Fibroblast of pulmonary artery (primary cell): ENCODE measurements around the gene AKR7A3.

ENCODE experiments used
- DNase-seq: peaks from one replicate; pipeline ENCODE4 v3.0.0-alpha.2; 2010; ENCODE audit warnings: low read depth
- H3K4me3 ChIP-seq: replicated peaks from 2 replicates; pipeline ENCODE4 v1.5.1; 2011; ENCODE audit warnings: low read depth, mild to moderate bottlenecking, control low read depth, low read length, moderate library complexity
- CTCF ChIP-seq: IDR thresholded peaks from 2 replicates; pipeline ENCODE4 v1.5.1; 2011; ENCODE audit warnings: mild to moderate bottlenecking, control low read depth, low read length, inconsistent platforms; ENCODE audit errors: missing control alignments

Gene AKR7A3

DNA sequence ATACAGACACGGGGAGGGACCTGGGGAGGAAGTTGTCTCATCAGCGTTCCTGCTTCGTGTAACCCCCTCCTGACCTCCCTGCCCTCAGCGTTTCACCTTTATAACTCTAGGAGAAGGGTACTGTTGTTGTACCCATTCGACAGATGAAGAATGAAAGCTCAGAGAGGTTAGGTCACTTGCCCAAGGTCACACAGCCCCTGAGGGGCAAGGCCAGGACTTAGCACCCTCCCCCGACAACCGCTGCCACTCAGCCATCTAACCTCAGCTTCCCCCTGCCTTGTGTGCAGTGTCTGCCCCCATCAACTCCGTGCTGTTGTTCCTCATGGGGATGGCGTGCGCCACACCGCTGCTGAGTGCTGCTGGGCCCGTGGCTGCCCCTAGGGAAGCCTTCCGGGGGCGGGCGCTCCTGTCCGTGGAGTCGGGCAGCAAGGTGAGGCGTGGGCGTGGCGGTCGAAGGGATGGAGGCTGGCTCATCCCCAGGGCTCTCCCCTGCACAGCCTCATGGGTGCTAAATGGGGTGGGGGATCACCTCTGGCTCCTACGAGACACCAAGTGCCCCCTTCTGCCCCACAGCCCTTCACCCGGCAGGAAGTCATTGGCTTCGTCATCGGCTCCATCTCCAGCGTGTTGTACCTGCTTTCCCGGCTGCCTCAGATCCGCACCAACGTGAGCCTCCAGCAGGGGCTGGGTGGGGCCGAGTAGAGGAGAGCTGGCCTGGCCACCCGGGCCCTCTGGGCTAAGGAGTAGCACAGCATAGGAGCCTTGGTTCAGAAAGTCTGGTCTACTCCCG lies 37.6 kb upstream of the AKR7A3 start:
- DNase-seq: no peak
- H3K4me3 ChIP-seq: no peak overlapping the region
- TF ChIP-seq CTCF: no peak

DNA sequence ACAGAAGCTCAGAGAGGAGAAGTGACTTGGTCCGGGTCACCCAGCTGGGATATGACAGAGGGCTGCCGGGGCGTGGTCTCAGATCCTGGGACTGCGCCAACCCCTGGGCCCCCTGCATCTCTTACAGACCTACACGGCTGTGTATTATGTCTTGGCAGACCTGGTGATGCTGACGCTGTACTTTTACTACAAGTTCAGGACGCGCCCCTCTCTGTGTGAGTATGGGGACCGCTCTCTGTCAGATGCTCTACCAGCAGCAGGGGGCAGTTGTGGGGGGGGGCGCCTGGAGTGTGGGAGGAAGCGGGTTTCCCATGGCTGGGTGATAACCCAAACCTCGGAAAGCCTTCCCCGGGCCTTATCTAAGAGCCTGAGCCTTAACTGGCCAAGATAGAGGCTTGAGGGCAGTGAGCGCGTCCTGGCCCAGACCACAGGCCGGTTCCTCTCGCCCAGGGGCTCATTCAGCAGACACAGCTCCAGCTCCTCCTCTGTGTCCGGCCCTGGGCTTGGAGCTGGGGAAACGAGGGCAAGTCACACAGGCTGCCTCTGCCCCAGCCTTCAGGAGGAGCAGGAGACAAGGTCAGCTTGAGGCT lies 36.9 kb upstream of the AKR7A3 start:
- no peak for DNase-seq
- TF ChIP-seq CTCF: no peak
- H3K4me3 ChIP-seq: no peak overlapping the region

GRCh38 chr1:19324665-19324990 lies 36.1 kb upstream of the AKR7A3 start:
- no peak overlapping the region for H3K4me3 ChIP-seq
- TF ChIP-seq CTCF: no peak
- DNase-seq: no peak

DNA sequence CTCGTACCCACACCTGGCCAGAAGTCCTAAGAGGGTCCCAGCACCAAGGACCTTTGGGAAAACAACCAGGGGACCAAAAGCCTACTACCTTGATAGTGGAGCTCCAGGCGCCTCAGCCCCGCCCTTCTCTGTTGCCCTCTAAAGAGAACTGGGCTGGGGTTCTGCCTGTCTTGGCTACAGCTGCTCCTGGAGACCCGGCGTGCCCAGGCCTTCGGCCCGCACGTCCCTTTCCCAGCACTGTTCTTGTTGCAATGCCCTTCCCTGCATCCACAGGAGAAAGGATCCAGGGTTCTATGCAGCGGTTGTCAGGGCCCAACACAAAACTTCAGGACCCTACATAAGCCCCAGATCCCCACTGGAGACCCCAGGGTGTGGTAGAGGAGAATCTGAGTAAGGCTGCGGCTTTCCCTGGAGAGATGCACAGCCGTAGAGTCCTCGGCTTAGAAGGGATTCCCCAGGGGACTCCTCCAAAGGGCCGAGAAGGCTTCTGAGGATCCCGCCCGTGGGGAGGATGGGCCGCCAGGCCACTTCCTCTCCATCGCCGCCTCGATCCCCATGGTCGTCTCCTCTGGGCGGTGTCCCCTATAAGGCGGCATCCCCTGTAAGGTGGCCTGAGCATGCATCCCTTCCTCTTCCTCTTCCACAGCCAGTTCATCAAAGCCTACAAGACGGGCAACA lies 35.6 kb upstream of the AKR7A3 start:
- no peak overlapping the region for H3K4me3 ChIP-seq
- TF ChIP-seq CTCF: no peak
- no peak for DNase-seq

- H3K4me3 ChIP-seq: no peak overlapping the region
- TF ChIP-seq CTCF: no peak
- DNase-seq: no peak
Measured at GRCh38 chr1:19322481-19322880, 33.9 kb upstream of the AKR7A3 start.

DNA sequence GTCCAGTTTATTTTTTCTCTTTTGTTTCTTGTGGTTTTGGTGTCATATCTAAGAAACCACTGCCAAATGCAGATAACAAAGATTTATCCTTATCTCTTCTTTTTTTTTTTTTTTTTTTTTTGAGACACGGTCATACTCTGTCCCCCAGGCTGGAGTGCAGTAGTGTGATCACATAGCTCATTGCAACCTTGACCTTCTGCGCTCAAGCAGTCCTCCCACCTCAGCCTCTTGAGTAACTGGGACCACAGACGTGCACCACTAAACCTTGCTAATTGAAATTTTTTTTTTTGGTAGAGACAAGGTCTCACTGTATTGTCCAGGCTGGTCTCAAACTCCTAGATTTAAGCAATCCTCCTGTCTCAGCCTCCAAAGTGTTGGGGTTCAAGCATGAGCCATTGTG lies 32.5 kb upstream of the AKR7A3 start:
- no peak overlapping the region for H3K4me3 ChIP-seq
- DNase-seq: no peak
- no peak for TF ChIP-seq CTCF
